Stomach (tissue), 4 donors: Measurements from ENCODE around the gene C1QTNF8.

Source experiments
- CTCF ChIP-seq, 7 experiments: fragments of 450-650 bp in 4 of 7; fragments of 200-600 bp in 3 of 7; sonication (generic) in 3 of 7; IDR thresholded peaks; one replicate each; pipeline ENCODE4 v1.5.1; 2016 to 2019; ENCODE audit warnings: antibody characterized with exemption in 7 of 7, control low read depth in 2 of 7, mild to moderate bottlenecking in 1 of 7
- POLR2A ChIP-seq, 4 donors: fragments of 450-650 bp; IDR thresholded peaks; one replicate each; pipeline ENCODE4 v1.6.1; 2016; ENCODE audit warnings: antibody characterized with exemption in 4 of 4, control low read depth in 2 of 4, mild to moderate bottlenecking in 1 of 4, moderate library complexity in 1 of 4

GRCh38 chr16:1121009-1121408, 25.0 kb upstream of the C1QTNF8 start:
- TF ChIP-seq POLR2A (IDR thresholded peaks at IDR 0.05), result no peak
- no peak for TF ChIP-seq CTCF (IDR thresholded peaks at IDR 0.05)
